Fibroblast of skin of right biceps (primary cell): ENCODE results near the gene TPST1.
"Not testable (repeated sequence)": the region's sequence is repeated elsewhere in the genome, so short reads cannot be mapped to it uniquely, and the experiment has no call there.

Source experiments
- DNase-seq: peaks from one replicate; pipeline ENCODE4 v3.0.0-alpha.2; 2013

TPST1 gene

GRCh38 chr7:66395128-66395571 is 190.0 kb downstream of the TPST1 start:
- DNase-seq, result peak; percentile 89

GRCh38 chr7:66396052-66396451 is 190.9 kb downstream of the TPST1 start:
- DNase-seq, result not testable (repeated sequence)

- DNase-seq, result peak; percentile 41
Observed at GRCh38 chr7:66398841-66399240, 193.7 kb downstream of the TPST1 start.

GRCh38 chr7:66399566-66399965 is 194.4 kb downstream of the TPST1 start:
- peak; percentile 55 for DNase-seq

GRCh38 chr7:66400400-66400799 is 195.3 kb downstream of the TPST1 start:
- DNase-seq, result no peak

GRCh38 chr7:66401126-66401525 is 196.0 kb downstream of the TPST1 start:
- not testable (repeated sequence) for DNase-seq

GRCh38 chr7:66401932-66402331 is 196.8 kb downstream of the TPST1 start:
- not testable (repeated sequence) for DNase-seq

- DNase-seq, result no peak
Observed at GRCh38 chr7:66403564-66403963, 198.4 kb downstream of the TPST1 start.

GRCh38 chr7:66409493-66409892 is 204.4 kb downstream of the TPST1 start:
- DNase-seq, result no peak
